Neural cell (in vitro differentiated cells): ENCODE measurements around the gene LCLAT1. TPM values are rescaled to one million over a fixed set of nuclear protein-coding genes. Genes with fewer than 3 reads are reported as not detected.

Source experiments
- H2AFZ ChIP-seq: fragments of 200-600, 300-800 bp; sonication (generic), shearing (Covaris generic); 2 replicates; pipeline ENCODE4 v1.6.0; 2014; ENCODE audit warnings: low read depth, mild to moderate bottlenecking, antibody characterized with exemption, low read length, moderate library complexity
- H3F3A ChIP-seq: fragments of 200-600 bp; shearing (Covaris generic); 2 replicates; pipeline ENCODE4 v1.6.1; 2016; ENCODE audit warnings: mild to moderate bottlenecking, moderate library complexity, mixed read lengths, antibody characterized with exemption, low read length; ENCODE audit not compliant: insufficient read depth, poor library complexity, severe bottlenecking
- H3K27ac ChIP-seq: fragments of 200-600, 300-800 bp; sonication (generic), shearing (Covaris generic); 2 replicates; pipeline ENCODE4 v1.5.1; 2014; ENCODE audit warnings: mild to moderate bottlenecking, low read length, moderate library complexity
- H3K27me3 ChIP-seq: fragments of 300-800, 200-600 bp; sonication (generic), shearing (Covaris generic); 2 replicates; pipeline ENCODE4 v1.6.0; 2014; ENCODE audit warnings: mild to moderate bottlenecking, low read depth, low read length, moderate library complexity; ENCODE audit not compliant: insufficient read depth
- H3K36me3 ChIP-seq: fragments of 300-800, 200-600 bp; sonication (generic), shearing (Covaris generic); 2 replicates; pipeline ENCODE4 v1.5.1; 2014; ENCODE audit warnings: mild to moderate bottlenecking, antibody characterized with exemption, low read length, moderate library complexity; ENCODE audit not compliant: insufficient read depth
- H3K4me2 ChIP-seq: fragments of 300-800, 200-600 bp; sonication (generic), shearing (Covaris generic); 2 replicates; pipeline ENCODE4 v1.6.0; 2014; ENCODE audit warnings: mild to moderate bottlenecking, low read length
- H3K4me3 ChIP-seq: fragments of 300-800, 200-600 bp; sonication (generic), shearing (Covaris generic); 2 replicates; pipeline ENCODE4 v1.5.1; 2014; ENCODE audit warnings: mild to moderate bottlenecking, low read length, moderate library complexity
- H3K79me2 ChIP-seq: fragments of 200-600 bp; shearing (Covaris generic); replicated peaks from 2 replicates; pipeline ENCODE4 v1.6.0; 2014; ENCODE audit warnings: mild to moderate bottlenecking, low read length, moderate library complexity; ENCODE audit not compliant: insufficient read depth
- H3K9ac ChIP-seq: fragments of 300-800, 200-600 bp; sonication (generic), shearing (Covaris generic); 2 replicates; pipeline ENCODE4 v1.6.1; 2016; ENCODE audit warnings: mild to moderate bottlenecking, low read length, mixed read lengths
- H3K9me2 ChIP-seq: fragments of 200-600 bp; shearing (Covaris generic); 2 replicates; pipeline ENCODE4 v1.6.1; 2016; ENCODE audit warnings: mild to moderate bottlenecking, low read length, mixed read lengths; ENCODE audit not compliant: insufficient read depth
- H3K9me3 ChIP-seq: fragments of 200-600, 300-800 bp; sonication (generic), shearing (Covaris generic); 2 replicates; pipeline ENCODE4 v1.6.1; 2016; ENCODE audit warnings: mild to moderate bottlenecking, mixed run types, low read length, moderate library complexity, mixed read lengths
- H4K20me1 ChIP-seq: fragments of 200-600 bp; shearing (Covaris generic); 2 replicates; pipeline ENCODE4 v1.6.1; 2016; ENCODE audit warnings: mild to moderate bottlenecking, mixed run types; ENCODE audit not compliant: insufficient read depth
- EP300 ChIP-seq: fragments of 450-650 bp; conservative IDR thresholded peaks from 2 replicates; pipeline ENCODE4 v1.6.1; 2014; ENCODE audit warnings: antibody characterized with exemption, mild to moderate bottlenecking, moderate library complexity; ENCODE audit not compliant: poor library complexity, severe bottlenecking
- EZH2 ChIP-seq: fragments of 200-600, 300-800 bp; shearing (Covaris generic), sonication (generic); IDR thresholded peaks from 2 replicates; pipeline ENCODE4 v1.6.1; 2014; ENCODE audit warnings: antibody characterized with exemption, low read length, borderline replicate concordance, mild to moderate bottlenecking; ENCODE audit not compliant: insufficient read depth, poor library complexity, severe bottlenecking
- MXI1 ChIP-seq: fragments of 450-650 bp; conservative IDR thresholded peaks from 2 replicates; pipeline ENCODE4 v1.6.1; 2014; ENCODE audit warnings: antibody characterized with exemption, mild to moderate bottlenecking; ENCODE audit not compliant: poor library complexity, severe bottlenecking
- POLR2AphosphoS5 ChIP-seq: IDR thresholded peaks from 2 replicates; pipeline ENCODE4 v1.6.1; 2012
- RAD21 ChIP-seq: fragments of 450-650 bp; conservative IDR thresholded peaks from 2 replicates; pipeline ENCODE4 v1.6.1; 2014; ENCODE audit warnings: antibody characterized with exemption, mild to moderate bottlenecking, moderate library complexity
- SMC3 ChIP-seq: fragments of 450-650 bp; conservative IDR thresholded peaks from 2 replicates; pipeline ENCODE4 v1.6.1; 2014; ENCODE audit warnings: antibody characterized with exemption, mild to moderate bottlenecking, moderate library complexity; ENCODE audit not compliant: poor library complexity
- TAF1 ChIP-seq: IDR thresholded peaks from 2 replicates; pipeline ENCODE4 v1.6.1; 2012; ENCODE audit warnings: low read depth
- polyA plus RNA-seq: library from polyadenylated mRNA; depleted of rRNA; stranded (reverse); fragments of >200 nt; gene quantifications from 2 replicates; pipeline ENCODE4 v1.2.3, GENCODE V29; 2014
- TF ChIP-seq, protein P1 (sequence below): fragments of 450-650 bp; IDR thresholded peaks from 2 replicates; pipeline ENCODE4 v1.5.1; 2014; ENCODE audit warnings: antibody characterized with exemption, mild to moderate bottlenecking, moderate library complexity; ENCODE audit not compliant: poor library complexity, severe bottlenecking
- TF ChIP-seq, protein P2 (sequence below): IDR thresholded peaks from 2 replicates; pipeline ENCODE4 v1.6.1; 2012; ENCODE audit warnings: borderline replicate concordance

The LCLAT1 gene
- polyA plus RNA-seq, 1 donor from 2014 or later: 5.8 TPM

DNA sequence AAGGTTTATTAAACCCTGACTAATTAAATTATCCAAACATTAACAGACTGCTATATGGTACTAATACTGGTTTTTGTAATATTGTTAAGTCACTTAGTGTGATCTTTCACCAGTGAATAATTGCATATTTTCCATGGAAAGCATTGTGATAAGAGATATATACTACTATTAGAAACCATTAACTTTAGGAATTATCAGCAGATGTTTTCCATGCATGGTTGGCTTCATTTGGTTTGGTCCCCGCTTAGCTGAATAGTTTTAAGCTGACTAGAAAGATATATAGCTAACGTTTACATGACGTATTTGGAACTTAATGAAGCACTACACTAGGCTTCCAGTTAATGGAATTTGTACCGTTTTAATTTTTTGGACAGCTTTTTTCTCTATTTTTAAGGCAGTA is 37.9 kb downstream of the LCLAT1 start:
- TF ChIP-seq POLR2AphosphoS5 (no peak), EZH2 (no peak), EP300 (no peak), MXI1 (no peak), SMC3 (no peak), RAD21 (no peak), TAF1 (no peak)
- TF ChIP-seq, protein P1, sequence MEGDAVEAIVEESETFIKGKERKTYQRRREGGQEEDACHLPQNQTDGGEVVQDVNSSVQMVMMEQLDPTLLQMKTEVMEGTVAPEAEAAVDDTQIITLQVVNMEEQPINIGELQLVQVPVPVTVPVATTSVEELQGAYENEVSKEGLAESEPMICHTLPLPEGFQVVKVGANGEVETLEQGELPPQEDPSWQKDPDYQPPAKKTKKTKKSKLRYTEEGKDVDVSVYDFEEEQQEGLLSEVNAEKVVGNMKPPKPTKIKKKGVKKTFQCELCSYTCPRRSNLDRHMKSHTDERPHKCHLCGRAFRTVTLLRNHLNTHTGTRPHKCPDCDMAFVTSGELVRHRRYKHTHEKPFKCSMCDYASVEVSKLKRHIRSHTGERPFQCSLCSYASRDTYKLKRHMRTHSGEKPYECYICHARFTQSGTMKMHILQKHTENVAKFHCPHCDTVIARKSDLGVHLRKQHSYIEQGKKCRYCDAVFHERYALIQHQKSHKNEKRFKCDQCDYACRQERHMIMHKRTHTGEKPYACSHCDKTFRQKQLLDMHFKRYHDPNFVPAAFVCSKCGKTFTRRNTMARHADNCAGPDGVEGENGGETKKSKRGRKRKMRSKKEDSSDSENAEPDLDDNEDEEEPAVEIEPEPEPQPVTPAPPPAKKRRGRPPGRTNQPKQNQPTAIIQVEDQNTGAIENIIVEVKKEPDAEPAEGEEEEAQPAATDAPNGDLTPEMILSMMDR: no peak
- TF ChIP-seq, protein P2, sequence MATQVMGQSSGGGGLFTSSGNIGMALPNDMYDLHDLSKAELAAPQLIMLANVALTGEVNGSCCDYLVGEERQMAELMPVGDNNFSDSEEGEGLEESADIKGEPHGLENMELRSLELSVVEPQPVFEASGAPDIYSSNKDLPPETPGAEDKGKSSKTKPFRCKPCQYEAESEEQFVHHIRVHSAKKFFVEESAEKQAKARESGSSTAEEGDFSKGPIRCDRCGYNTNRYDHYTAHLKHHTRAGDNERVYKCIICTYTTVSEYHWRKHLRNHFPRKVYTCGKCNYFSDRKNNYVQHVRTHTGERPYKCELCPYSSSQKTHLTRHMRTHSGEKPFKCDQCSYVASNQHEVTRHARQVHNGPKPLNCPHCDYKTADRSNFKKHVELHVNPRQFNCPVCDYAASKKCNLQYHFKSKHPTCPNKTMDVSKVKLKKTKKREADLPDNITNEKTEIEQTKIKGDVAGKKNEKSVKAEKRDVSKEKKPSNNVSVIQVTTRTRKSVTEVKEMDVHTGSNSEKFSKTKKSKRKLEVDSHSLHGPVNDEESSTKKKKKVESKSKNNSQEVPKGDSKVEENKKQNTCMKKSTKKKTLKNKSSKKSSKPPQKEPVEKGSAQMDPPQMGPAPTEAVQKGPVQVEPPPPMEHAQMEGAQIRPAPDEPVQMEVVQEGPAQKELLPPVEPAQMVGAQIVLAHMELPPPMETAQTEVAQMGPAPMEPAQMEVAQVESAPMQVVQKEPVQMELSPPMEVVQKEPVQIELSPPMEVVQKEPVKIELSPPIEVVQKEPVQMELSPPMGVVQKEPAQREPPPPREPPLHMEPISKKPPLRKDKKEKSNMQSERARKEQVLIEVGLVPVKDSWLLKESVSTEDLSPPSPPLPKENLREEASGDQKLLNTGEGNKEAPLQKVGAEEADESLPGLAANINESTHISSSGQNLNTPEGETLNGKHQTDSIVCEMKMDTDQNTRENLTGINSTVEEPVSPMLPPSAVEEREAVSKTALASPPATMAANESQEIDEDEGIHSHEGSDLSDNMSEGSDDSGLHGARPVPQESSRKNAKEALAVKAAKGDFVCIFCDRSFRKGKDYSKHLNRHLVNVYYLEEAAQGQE: no peak
- H3K79me2 ChIP-seq: peaks cover 2% of the 10 kb centered on the region

DNA sequence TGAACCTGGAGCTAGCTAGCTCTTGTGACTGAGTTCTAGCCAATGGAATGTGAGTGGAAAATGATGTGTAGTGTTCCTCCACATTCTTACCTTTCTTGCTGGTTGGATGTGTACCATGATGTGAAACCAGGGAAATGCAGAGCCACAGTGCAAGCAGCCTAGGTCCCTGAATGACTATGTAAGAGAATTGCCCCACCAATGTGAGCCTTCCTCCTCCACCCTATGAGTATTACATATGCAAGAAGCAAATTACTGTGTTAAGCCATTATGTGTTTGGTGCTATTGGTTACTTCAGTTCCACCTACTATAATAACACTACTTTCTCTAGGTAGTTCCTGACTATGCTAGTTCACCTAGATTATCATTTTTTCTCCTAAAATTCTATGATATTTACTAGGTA is 39.6 kb downstream of the LCLAT1 start:
- Histone ChIP-seq H3F3A (no peaks in the 10 kb centered on the region), H4K20me1 (no peaks in the 10 kb centered on the region), H3K9ac (no peak overlapping the region), H3K36me3 (no peaks in the 10 kb centered on the region), H3K4me3 (no peak overlapping the region), H3K9me3 (no peaks in the 10 kb centered on the region), H3K27ac (no peak overlapping the region), H2AFZ (no peak overlapping the region), H3K27me3 (no peaks in the 10 kb centered on the region), H3K4me2 (no peak overlapping the region), H3K9me2 (no peaks in the 10 kb centered on the region), H3K79me2 (peaks cover 2% of the 10 kb centered on the region)
- TF ChIP-seq TAF1: no peak
- TF ChIP-seq, protein P1: no peak
- TF ChIP-seq POLR2AphosphoS5: no peak
- TF ChIP-seq RAD21: no peak
- TF ChIP-seq MXI1: no peak
- TF ChIP-seq SMC3: no peak
- TF ChIP-seq, protein P2: no peak
- TF ChIP-seq EP300: no peak
- no peak for TF ChIP-seq EZH2

More for the DNA sequence above, 37.9 kb downstream of the LCLAT1 start:
- Histone ChIP-seq H3K9ac (no peak overlapping the region), H2AFZ (no peak overlapping the region), H3K36me3 (no peaks in the 10 kb centered on the region), H3K27me3 (no peaks in the 10 kb centered on the region), H4K20me1 (no peaks in the 10 kb centered on the region), H3K4me2 (no peak overlapping the region), H3K9me2 (no peaks in the 10 kb centered on the region), H3F3A (no peaks in the 10 kb centered on the region), H3K27ac (no peak overlapping the region), H3K9me3 (no peaks in the 10 kb centered on the region), H3K4me3 (no peak overlapping the region)
